Measurements from ENCODE around the gene CELF3. TPM values are rescaled to one million over a fixed set of nuclear protein-coding genes. Genes with fewer than 3 reads are reported as not detected.

Gene CELF3
- total RNA-seq, 1 experiment from 2014 or later: 0.42 TPM

GRCh38 chr1:151756291-151756690 lies 39.7 kb upstream of the CELF3 start (continued):
- TF ChIP-seq ZNF425 (CRISPR knock-in tag; conservative IDR thresholded peaks at IDR 0.05) (no peak), TEAD1 (CRISPR knock-in tag; IDR thresholded peaks at IDR 0.05) (no peak), SP1 (CRISPR knock-in tag; conservative IDR thresholded peaks at IDR 0.05) (no peak), E2F5 (CRISPR knock-in tag; IDR thresholded peaks at IDR 0.05) (no peak), NR3C1 (CRISPR knock-in tag; conservative IDR thresholded peaks at IDR 0.05; ENCODE audit: low read depth) (no peak), USF2 (CRISPR knock-in tag; IDR thresholded peaks at IDR 0.05) (no peak), CREB1 (CRISPR knock-in tag; IDR thresholded peaks at IDR 0.05) (no peak), MAX (CRISPR knock-in tag; IDR thresholded peaks at IDR 0.05) (no peak), CDX4 (CRISPR knock-in tag; IDR thresholded peaks at IDR 0.05; ENCODE audit: borderline replicate concordance) (no peak)
- TF ChIP-seq, protein P1, sequence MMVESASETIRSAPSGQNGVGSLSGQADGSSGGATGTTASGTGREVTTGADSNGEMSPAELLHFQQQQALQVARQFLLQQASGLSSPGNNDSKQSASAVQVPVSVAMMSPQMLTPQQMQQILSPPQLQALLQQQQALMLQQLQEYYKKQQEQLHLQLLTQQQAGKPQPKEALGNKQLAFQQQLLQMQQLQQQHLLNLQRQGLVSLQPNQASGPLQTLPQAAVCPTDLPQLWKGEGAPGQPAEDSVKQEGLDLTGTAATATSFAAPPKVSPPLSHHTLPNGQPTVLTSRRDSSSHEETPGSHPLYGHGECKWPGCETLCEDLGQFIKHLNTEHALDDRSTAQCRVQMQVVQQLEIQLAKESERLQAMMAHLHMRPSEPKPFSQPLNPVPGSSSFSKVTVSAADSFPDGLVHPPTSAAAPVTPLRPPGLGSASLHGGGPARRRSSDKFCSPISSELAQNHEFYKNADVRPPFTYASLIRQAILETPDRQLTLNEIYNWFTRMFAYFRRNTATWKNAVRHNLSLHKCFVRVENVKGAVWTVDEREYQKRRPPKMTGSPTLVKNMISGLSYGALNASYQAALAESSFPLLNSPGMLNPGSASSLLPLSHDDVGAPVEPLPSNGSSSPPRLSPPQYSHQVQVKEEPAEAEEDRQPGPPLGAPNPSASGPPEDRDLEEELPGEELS (CRISPR knock-in tag; IDR thresholded peaks at IDR 0.05): no peak
- TF ChIP-seq, protein P2, sequence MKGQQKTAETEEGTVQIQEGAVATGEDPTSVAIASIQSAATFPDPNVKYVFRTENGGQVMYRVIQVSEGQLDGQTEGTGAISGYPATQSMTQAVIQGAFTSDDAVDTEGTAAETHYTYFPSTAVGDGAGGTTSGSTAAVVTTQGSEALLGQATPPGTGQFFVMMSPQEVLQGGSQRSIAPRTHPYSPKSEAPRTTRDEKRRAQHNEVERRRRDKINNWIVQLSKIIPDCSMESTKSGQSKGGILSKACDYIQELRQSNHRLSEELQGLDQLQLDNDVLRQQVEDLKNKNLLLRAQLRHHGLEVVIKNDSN (CRISPR knock-in tag; IDR thresholded peaks at IDR 0.05): no peak

DNA sequence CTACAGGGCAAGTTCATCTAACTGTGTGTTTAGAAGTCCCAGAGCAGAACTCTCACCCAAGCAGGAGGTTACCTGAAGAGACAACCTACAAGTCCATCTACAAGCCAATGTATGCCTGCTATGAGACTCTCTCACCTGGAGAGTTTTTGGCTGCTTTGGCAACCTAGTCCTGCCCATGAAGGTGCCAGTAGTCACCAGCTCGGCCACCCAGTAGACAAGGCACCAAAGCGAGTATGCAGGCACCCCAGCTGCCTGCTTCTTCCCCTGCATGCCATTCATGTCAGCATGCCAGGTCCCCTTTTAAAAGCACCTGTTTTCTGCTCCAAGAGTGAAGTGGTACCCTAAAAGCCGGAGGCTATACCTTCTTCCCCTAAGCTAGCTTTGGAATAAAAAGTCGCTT lies 24.9 kb upstream of the CELF3 start:
- Mint-ChIP-seq H3K27ac (no peak overlapping the region), H3K9me3 (peaks cover 24% of the 10 kb centered on the region), H3K4me1 (peaks cover 6% of the 10 kb centered on the region), H3K27me3 (ENCODE audit: low read depth) (peaks cover 6% of the 10 kb centered on the region), H3K4me3 (no peak overlapping the region), H3K36me3 (peaks cover 18% of the 10 kb centered on the region)
- ChIA-PET CTCF (interaction anchor here (0.7 to 1.7 kb wide), 2 partner anchors 401 to 431 kb away, joined by 3 read pairs; no protein-coding TSS in a partner anchor), POLR2A (no interaction called here)
- no peak for ATAC-seq
- DNase-seq (ENCODE audit: low spot score): no peak
- TF ChIP-seq, protein P3, sequence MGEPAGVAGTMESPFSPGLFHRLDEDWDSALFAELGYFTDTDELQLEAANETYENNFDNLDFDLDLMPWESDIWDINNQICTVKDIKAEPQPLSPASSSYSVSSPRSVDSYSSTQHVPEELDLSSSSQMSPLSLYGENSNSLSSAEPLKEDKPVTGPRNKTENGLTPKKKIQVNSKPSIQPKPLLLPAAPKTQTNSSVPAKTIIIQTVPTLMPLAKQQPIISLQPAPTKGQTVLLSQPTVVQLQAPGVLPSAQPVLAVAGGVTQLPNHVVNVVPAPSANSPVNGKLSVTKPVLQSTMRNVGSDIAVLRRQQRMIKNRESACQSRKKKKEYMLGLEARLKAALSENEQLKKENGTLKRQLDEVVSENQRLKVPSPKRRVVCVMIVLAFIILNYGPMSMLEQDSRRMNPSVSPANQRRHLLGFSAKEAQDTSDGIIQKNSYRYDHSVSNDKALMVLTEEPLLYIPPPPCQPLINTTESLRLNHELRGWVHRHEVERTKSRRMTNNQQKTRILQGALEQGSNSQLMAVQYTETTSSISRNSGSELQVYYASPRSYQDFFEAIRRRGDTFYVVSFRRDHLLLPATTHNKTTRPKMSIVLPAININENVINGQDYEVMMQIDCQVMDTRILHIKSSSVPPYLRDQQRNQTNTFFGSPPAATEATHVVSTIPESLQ (CRISPR knock-in tag; IDR thresholded peaks at IDR 0.05): no peak
